Omental fat pad (tissue), 4 donors: ENCODE results near the gene CMC2. TPM values are rescaled to one million over a fixed set of nuclear protein-coding genes. Genes with fewer than 3 reads are reported as not detected.

Experiments
- ATAC-seq: fragments of 150-250 bp; one replicate; pipeline ENCODE4 v1.9.1; 2016; ENCODE audit warnings: mild to moderate bottlenecking, moderate library complexity; ENCODE audit not compliant: low FRiP score
- DNase-seq: peaks from one replicate; pipeline ENCODE4 v3.0.0-alpha.2; 2019; ENCODE audit warnings: low spot score
- total RNA-seq, 4 donors: library from RNA; depleted of rRNA; stranded (reverse); fragments of >200 nt; gene quantifications; one replicate each; pipeline ENCODE4 v1.1.0, GENCODE V29; 2016
- TF ChIP-seq, protein P1 (sequence below), 3 donors: fragments of 450-650 bp; IDR thresholded peaks; one replicate each; pipeline ENCODE4 v1.5.1; 2016 to 2017; ENCODE audit warnings: antibody characterized with exemption in 3 of 3, mild to moderate bottlenecking in 3 of 3, moderate library complexity in 2 of 3

Gene CMC2
- total RNA-seq, 4 donors from 2014 or later, result 32.9 to 43.5 (median 34.0) TPM

DNA sequence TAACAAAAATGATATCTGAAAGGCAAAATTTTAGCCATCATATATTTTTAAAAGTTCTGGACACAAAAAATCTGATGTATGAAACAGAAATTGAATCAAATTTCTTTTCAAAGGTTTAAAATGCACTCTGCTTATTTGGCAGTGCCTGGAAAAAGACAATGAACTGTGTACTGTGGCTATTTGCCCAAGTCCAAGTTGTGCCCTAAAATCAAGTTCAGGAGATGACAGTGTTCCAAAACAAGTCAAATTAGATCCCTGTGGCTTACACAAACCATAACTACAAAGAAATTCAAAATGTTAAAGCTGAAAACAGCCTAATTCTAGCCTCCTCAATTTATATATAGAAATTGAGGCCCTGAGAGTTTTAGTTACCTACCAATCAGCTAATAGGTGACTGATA, 25.6 kb downstream of the CMC2 start:
- no peak for ATAC-seq
- TF ChIP-seq, protein P1, sequence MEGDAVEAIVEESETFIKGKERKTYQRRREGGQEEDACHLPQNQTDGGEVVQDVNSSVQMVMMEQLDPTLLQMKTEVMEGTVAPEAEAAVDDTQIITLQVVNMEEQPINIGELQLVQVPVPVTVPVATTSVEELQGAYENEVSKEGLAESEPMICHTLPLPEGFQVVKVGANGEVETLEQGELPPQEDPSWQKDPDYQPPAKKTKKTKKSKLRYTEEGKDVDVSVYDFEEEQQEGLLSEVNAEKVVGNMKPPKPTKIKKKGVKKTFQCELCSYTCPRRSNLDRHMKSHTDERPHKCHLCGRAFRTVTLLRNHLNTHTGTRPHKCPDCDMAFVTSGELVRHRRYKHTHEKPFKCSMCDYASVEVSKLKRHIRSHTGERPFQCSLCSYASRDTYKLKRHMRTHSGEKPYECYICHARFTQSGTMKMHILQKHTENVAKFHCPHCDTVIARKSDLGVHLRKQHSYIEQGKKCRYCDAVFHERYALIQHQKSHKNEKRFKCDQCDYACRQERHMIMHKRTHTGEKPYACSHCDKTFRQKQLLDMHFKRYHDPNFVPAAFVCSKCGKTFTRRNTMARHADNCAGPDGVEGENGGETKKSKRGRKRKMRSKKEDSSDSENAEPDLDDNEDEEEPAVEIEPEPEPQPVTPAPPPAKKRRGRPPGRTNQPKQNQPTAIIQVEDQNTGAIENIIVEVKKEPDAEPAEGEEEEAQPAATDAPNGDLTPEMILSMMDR (IDR thresholded peaks at IDR 0.05), result no peak
- no peak for DNase-seq

DNA sequence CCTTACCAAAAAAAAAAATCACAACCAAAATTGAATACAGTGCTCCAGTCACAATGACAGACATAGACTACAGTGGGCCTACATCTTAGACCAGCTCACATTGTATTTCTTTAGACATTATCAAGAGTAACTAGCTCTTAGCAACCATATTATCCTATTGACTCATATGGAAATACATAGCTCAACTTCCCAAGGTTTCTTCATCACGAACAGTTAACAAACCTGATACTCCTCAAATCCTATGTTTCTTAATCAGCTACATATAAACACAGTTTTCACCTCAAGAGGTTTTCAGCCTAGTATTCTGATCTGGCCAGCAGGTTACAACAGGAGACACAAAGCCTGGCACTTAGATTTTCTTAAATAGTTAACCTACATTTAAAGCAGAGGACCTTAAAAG, 29.7 kb downstream of the CMC2 start:
- no peak for DNase-seq
- TF ChIP-seq, protein P1 (IDR thresholded peaks at IDR 0.05), result no peak

DNA sequence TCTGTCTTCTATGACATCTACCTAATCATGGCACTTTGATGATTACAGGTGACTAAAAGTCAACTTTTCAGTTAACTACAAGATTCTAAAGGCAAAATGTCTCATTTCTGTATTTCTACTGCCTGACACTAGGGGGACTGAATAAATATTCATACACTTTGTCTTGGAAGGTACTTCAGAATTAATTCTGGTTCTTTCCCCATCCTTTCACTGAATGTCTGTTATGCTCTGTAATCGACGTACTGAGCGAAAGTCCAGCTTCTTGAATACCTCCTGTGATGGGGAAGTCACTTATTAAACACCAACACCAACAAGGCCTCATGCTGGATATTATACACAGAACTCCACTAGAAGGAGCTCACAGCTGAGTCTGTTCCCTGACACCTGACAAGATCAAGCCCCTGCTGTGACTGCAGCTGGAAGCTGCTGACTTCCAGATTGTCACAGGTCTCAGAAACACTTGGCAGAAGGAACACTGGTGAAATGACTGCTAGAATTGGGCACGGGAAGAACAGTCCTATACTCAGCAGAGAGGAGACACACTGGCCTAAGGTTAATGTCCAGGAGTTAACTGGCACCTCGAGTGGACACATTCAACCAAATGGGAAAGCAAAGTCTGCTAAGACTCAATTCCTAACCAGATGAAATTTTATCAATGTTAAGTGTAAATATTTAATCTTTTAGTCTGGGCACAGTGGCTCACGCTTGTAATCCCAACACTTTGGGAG, 31.9 kb downstream of the CMC2 start:
- ATAC-seq (no peak), DNase-seq (no peak)
- TF ChIP-seq, protein P1 (IDR thresholded peaks at IDR 0.05), result no peak

More for the DNA sequence above, 29.7 kb downstream of the CMC2 start:
- ATAC-seq, result no peak

DNA sequence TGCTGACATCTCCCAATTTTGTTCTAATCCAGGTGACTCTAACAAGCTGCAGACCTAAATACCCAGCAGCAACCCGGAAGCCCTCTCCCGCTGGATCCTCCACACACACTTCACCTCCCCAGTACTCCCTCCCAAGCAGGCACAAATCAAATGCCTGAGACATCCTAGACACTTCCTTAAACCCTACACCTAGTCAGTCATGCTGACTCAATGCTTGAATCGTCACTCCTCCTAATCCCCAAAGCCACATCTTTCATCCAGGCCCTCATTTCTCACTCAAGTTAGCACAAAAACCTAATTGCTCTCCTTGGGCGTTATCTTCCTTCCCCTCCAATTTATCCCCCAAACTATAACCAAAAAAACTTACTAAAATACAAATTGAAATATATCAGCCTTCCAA, 32.7 kb downstream of the CMC2 start:
- TF ChIP-seq, protein P1 (IDR thresholded peaks at IDR 0.05), result no peak
- ATAC-seq (no peak), DNase-seq (no peak)

DNA sequence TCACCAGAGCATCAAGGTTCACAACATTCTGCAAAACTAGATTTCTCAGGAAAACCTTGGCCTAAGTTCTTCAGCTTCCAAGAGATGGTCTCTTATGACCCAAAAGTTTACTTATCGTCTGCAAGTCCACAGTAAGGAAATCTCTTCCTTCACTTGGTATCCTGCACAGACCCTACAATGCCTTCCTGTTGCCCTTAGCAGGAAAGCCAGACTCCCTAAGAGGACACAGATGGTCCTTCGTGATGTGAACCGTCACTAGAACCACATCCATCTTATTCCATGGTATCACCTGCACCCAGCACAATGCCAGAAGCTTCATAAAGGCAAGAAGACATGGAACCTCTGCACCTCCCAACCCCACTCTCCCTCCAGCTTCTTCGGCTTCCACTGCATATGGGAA, 34.1 kb downstream of the CMC2 start:
- TF ChIP-seq, protein P1 (IDR thresholded peaks at IDR 0.05), result no peak
- DNase-seq, result no peak
- ATAC-seq, result no peak

DNA sequence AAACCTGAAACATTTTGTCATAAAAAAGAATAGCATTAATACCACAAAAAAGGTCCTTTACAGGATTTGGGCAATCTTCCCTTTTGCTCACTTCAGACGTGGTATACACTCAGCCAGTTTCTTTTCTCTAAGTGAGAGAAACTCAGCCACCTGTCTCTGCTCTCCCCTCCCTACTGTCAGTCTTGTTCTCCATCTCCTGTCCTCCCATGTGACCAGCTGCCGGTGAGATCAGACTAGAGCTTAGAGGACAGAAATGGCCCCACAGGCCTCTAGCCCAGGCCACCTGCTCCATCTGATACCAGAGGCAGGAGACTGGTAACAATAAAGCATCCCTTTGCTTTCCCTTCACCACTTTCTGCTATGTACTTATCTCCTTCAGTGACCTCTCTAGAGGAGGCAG, 34.9 kb downstream of the CMC2 start:
- TF ChIP-seq, protein P1 (IDR thresholded peaks at IDR 0.05), result no peak
- ATAC-seq (no peak), DNase-seq (no peak)

DNA sequence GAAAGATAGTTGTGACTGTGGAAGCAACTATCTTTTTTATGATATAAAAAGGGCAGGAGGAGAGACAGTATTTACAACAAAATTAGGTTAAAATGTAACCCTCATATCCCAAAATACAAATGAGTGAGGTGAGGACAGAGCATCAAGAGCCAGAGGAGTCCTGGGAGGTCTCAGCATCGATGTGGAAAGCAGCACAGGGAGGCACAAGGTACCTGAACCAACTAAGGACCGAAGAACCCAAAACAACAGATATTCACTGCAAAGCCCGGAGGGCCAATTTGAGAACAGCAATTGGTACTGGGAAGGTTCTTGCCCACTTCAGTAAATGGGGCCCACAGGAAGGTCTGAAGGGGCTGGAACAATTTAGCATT, 37.6 kb downstream of the CMC2 start:
- DNase-seq (no peak), ATAC-seq (no peak)
- TF ChIP-seq, protein P1 (IDR thresholded peaks at IDR 0.05), result no peak
